K562 (cell line): ENCODE results near the gene FOXL2NB. TPM values are rescaled to one million over a fixed set of nuclear protein-coding genes. Genes with fewer than 3 reads are reported as not detected.

ENCODE experiments used
- AFF1 ChIP-seq, 2 experiments: fragments of 450-650 bp; IDR thresholded peaks; 2 replicates each; pipeline ENCODE4 v1.6.1; 2018; ENCODE audit warnings: mild to moderate bottlenecking in 2 of 2, low read depth in 1 of 2; ENCODE audit not compliant: partially characterized antibody in 2 of 2
- GATA2 ChIP-seq: sonication (generic); formaldehyde crosslinking; IDR thresholded peaks from 2 replicates; pipeline ENCODE4 v1.4.0; 2020; ENCODE audit warnings: mild to moderate bottlenecking, missing genetic modification reagents
- HNRNPLL ChIP-seq: fragments of 200-400 bp; formaldehyde crosslinking; IDR thresholded peaks from 2 replicates; pipeline ENCODE4 v1.6.1; 2017; ENCODE audit warnings: low read length, low read depth, mild to moderate bottlenecking; ENCODE audit not compliant: poor library complexity, severe bottlenecking
- KAT7 ChIP-seq: sonication (generic); formaldehyde crosslinking; IDR thresholded peaks from 2 replicates; pipeline ENCODE4 v1.8.0; 2022; ENCODE audit warnings: missing genetic modification reagents, mild to moderate bottlenecking, borderline replicate concordance
- ZNF3 ChIP-seq: fragments of 250-450 bp; sonication (Bioruptor Pico); IDR thresholded peaks from 2 replicates; pipeline ENCODE4 v1.5.0; 2021; ENCODE audit warnings: mild to moderate bottlenecking, moderate library complexity
- ZNF395 ChIP-seq: fragments of 200-800 bp; sonication (Bioruptor generic); IDR thresholded peaks from 2 replicates; pipeline ENCODE4 v1.6.1; 2017; ENCODE audit warnings: missing genetic modification characterization, missing compliant biosample characterization
- ZNF445 ChIP-seq: fragments of 250-450 bp; sonication (Bioruptor Pico); IDR thresholded peaks from 2 replicates; pipeline ENCODE4 v1.4.0; 2020; ENCODE audit warnings: low read depth, mild to moderate bottlenecking, moderate library complexity
- polyA plus RNA-seq, 8 experiments: library from polyadenylated mRNA; depleted of rRNA in 4 of 8; stranded (reverse) in 5 of 8; unstranded in 3 of 8; fragments of >200 nt; fragmentation: Nextera tagmentation in 2 of 8; fragmentation: Illumina TruSeq in 1 of 8; extraction: Ambion mirVana in 2 of 8; extraction: Trizol in 1 of 8; gene quantifications; 2 replicates each; pipeline versions ENCODE4 v1.2.1 to v1.2.3, GENCODE V29; 2011 to 2014; ENCODE audit warnings: inconsistent platforms in 1 of 8, missing spikeins in 1 of 8
- total RNA-seq, 7 experiments: library from RNA; depleted of rRNA in 6 of 7; stranded (reverse); fragments of >200 nt in 6 of 7; fragmentation: Illumina TruSeq in 2 of 7; extraction: Trizol in 2 of 7; gene quantifications; 2 replicates each; pipeline versions ENCODE4 v1.2.1 to v1.2.3, GENCODE V29; 2011 to 2021; ENCODE audit warnings: low replicate concordance in 1 of 7
- TF ChIP-seq, protein P1 (sequence below), 2 experiments: fragments of 200-800 bp in 1 of 2; sonication (Bioruptor generic) in 1 of 2; sonication (generic) in 1 of 2; formaldehyde crosslinking in 1 of 2; IDR thresholded peaks in 1 of 2; conservative IDR thresholded peaks in 1 of 2; 2 replicates each; pipeline versions ENCODE4 v1.5.0 to v1.6.1; 2016 to 2020; ENCODE audit warnings: missing compliant biosample characterization in 1 of 2, missing genetic modification characterization in 1 of 2, missing genetic modification reagents in 1 of 2
- TF ChIP-seq, protein P2 (sequence below): IDR thresholded peaks from 2 replicates; pipeline ENCODE4 v1.6.1; 2016; ENCODE audit warnings: missing genetic modification characterization, missing compliant biosample characterization

FOXL2NB gene
- total and polyA plus RNA-seq, 9 of the 15 experiments (the other 6 are each of a cell fraction or from before 2014, with no cell fraction given) = 0.71 to 17.4 (median 9.0) TPM

GRCh38 chr3:138944654-138944928 is 2.4 kb upstream of the FOXL2NB start (continued):
- TF ChIP-seq KAT7 (no peak), HNRNPLL (peak; percentile 76), ZNF445 (CRISPR knock-in tag) (no peak), ZNF395 (CRISPR knock-in tag) (0 out of 2 replicates have a peak, but pooled peaks have one; percentile 3), GATA2 (CRISPR knock-in tag) (no peak), AFF1 (IDR thresholded peaks at IDR 0.05; ENCODE audit: low read depth in 1 of 2, partially characterized antibody in 2 of 2) (no peak), ZNF3 (CRISPR knock-in tag) (no peak)
- TF ChIP-seq, protein P1, sequence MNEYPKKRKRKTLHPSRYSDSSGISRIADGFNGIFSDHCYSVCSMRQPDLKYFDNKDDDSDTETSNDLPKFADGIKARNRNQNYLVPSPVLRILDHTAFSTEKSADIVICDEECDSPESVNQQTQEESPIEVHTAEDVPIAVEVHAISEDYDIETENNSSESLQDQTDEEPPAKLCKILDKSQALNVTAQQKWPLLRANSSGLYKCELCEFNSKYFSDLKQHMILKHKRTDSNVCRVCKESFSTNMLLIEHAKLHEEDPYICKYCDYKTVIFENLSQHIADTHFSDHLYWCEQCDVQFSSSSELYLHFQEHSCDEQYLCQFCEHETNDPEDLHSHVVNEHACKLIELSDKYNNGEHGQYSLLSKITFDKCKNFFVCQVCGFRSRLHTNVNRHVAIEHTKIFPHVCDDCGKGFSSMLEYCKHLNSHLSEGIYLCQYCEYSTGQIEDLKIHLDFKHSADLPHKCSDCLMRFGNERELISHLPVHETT (CRISPR knock-in tag; conservative IDR thresholded peaks at IDR 0.05 in 1 of 2, IDR thresholded peaks at IDR 0.05 in 1 of 2) = 0 out of 4 replicates have a peak, but pooled peaks of 1 of the 2 experiments have one; percentile 30
- TF ChIP-seq, protein P2, sequence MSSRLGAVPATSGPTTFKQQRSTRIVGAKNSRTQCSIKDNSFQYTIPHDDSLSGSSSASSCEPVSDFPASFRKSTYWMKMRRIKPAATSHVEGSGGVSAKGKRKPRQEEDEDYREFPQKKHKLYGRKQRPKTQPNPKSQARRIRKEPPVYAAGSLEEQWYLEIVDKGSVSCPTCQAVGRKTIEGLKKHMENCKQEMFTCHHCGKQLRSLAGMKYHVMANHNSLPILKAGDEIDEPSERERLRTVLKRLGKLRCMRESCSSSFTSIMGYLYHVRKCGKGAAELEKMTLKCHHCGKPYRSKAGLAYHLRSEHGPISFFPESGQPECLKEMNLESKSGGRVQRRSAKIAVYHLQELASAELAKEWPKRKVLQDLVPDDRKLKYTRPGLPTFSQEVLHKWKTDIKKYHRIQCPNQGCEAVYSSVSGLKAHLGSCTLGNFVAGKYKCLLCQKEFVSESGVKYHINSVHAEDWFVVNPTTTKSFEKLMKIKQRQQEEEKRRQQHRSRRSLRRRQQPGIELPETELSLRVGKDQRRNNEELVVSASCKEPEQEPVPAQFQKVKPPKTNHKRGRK (tag) = peak; percentile 7; the same call in 1 of the 2 replicates
- TF ChIP-seq, all 486 proteins: peak for 8
